NCI-H1092 (cell line): ENCODE data around the gene WWOX.

ENCODE experiments used
- DNase-seq: peaks from one replicate; lab custom pipeline; 2025; lab: John Stamatoyannopoulos, UW

The WWOX gene

DNA sequence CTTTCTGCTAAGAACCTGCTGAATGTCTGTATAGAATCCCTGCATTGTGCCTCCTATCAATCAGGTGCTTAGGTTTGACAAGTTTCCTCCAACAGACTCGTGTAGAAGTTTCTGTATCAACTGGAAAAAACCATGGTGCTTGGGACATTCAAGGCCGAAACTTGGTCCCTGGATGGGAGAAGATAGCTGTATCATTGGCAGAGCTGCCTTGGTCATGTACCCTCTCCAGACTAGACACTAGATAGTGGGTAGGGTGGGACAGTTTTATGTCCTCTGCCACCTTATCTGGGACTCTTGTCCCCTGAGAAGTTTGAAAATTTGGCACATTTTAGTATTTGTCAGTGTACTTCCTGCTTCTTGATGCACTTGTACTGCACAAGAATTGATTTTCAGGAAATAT, 520.8 kb downstream of the WWOX start:
- no peak for DNase-seq

DNA sequence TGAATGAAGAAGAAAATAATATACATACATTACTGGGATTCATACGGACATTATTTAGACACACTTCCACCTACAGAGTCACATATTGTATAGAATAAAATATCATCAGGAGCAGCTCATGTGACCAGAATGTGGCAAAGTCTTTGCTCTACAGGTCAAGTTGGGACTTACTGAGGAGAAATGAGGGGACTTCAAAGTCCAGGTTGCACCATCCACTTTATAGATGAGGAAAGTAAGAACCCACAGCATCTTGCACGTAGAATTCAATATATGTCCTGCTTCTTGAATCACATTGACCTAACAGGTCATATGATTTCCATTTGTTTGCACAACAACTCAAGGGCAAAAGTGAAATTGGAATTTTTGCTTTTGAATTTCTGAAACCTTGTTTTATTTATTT, 524.3 kb downstream of the WWOX start:
- DNase-seq, result no peak

DNA sequence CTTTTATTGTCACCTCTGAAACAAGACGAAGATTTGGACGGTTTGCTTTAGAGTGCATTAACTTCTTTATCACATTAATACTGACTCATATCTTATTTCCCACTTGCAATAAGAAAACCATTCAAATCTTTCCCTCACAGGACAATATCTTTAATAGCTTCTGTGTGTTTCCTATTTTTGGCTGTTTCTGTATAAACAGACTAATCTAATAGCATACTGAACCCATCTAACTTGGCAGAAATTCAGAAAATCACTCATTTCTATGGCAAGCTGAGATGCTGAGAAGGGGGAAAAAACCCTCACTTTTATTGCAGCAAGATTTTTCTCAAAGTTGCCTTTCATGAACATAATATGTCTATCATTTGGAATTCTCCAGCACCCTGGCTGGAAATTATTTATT, 524.9 kb downstream of the WWOX start:
- DNase-seq, result no peak

DNA sequence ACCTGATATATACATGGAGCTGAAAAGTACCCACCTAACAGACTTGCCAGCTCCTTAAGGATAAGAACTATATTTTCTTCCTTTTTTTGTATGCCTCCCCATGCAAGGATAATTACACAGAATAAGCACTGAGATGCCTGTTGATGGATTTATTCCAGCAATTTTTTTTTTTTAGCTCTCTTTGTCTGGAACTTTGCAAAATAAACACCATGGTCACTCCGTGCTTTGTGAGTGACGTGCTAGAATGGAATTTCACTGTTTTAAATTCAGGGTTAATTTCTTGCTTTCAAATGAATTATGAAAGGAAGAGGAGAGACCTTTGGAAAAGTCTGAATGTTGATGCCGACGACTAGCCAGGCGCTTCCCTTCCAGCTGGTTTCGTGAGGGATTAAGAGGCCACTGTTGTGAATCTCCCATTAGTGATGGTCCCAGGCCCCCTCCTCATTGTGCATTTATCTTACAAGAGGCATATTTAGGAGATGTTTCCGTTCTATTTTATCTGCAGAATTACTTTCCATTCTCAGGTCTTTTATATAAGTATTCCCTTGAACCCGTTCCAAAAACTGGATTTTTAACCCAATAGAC, 529.1 kb downstream of the WWOX start:
- no peak for DNase-seq

DNA sequence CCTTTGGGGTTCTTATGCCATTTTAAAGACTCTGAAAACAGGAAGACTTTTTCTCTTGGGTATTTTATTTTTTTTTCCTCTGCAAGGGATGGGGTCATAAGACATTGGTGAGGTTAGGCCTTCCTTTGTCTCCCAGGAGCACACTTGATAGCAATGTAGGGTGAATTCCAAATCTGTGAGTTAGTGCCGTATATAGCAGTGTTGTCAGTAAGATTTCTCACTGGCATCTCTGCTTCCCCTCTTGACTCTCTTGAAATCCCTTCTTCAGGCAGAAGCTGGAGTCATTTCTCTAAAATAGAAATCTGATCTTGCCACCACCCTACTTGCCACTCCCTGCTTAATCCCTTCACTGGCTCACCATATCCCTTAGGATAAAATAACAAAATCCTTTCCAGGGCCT, 529.7 kb downstream of the WWOX start:
- no peak for DNase-seq

DNA sequence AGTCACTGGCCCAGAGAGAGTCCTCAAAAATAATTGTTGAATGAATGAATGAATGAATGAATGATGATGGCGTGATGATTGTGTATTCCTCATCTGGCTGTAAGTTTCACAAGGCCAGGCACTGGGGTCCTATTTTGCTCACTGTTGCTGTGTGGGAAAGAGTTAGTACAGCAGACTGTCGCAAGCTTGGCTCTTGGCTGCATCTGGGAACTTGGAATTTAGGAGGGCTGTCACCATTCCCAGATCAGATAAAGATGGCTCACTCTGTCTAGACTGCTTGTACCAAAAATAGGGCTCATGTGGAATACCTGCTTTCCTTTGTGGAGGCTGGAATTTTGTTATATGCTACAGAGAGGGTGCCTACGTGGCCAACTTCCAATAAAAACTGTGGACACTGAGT, 530.6 kb downstream of the WWOX start:
- DNase-seq, result no peak

DNA sequence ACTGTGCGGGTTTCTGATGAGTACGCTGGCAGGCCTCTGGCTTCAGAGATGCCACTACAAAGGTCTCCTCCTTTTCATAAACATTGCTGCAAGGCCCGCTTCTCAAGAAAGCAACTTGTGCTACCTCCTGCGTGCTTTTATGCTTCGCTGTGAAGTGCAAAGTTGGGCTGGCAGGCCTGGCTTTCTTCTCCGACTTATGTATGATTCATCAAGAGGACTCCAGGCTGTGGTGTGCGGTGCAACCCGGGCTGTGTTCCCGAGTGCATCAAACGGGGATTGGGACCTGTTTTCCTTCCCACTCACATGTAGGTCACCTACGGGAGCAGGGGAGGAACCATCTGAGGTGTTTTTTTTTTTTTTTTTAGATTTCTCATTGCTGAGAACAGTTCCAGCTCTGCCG, 534.1 kb downstream of the WWOX start:
- DNase-seq, result no peak

DNA sequence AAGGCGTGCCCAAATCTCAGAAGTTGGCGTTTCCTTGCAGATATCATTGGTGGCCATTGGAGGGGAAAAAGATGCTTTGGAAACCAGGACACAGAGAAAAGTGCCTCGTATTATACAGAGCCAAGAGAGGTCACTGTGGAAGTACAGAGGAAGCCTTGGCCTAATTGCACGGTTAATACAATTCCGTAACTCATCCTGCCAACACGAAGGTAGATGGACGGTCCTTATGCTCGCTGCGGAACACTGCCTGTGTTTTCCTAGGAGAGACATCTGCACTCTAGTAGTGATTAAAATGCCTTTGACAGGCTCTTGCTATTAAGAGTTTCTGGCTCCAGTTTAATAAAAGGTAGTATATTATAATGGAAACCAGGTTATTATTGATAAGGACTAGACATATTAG, 536.4 kb downstream of the WWOX start:
- no peak for DNase-seq

DNA sequence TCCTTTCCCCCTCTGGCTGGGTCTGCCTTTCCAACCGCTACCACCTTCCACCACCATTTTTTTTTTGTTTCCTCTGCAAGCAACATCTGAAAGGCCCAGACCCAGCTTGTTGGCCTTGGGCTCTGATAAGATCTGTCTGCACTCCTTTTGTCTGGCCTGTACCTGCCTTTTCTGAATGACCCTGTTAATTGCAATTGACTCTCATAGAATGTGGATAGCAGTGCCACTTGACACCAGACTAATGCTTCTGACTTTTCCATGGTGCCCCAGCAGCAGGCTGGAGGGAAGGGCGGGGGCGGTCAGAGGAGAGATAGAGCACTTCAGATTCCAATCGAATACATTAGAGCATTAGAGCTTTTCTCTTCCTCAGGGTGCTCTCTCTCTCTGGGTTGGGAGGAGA, 538.9 kb downstream of the WWOX start:
- no peak for DNase-seq

DNA sequence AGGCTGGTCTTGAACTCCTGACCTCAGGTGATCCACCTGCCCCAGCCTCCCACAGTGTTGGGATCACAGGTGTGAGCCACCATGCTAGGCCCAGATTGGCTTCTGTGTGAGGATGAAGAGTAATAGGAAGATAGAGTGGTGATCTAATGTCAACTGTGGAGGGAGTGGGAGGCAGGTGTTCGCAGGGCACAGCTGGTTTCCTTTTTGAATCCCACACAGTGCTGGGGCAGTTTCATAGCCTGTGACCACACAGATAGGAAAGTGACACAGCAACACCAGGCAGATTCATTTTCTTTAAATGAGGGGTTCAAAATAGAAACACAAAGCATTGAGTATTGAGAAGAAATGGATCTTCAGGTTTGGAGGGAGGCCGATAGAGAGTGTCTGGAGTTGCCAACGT, 540.3 kb downstream of the WWOX start:
- no peak for DNase-seq

DNA sequence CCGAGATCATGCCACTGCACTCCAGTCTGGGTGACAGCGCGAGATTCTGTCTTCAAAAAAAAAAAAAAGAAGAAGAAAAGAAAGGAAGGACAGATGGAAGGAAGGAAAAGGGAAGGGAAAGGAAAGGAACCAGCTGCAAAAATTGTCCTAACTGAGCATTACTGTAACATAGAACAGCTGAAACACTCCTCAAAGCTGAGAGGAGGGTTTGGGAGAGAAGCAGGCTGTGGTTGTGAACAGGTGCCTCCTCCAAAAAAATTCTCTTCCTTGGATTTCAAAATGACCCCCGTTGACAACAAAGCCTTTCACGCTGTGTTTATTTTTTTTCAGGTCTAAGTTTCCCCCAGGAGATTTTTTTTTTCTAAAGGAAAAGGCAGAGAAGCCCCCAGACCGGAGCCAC, 541.4 kb downstream of the WWOX start:
- DNase-seq, result no peak

DNA sequence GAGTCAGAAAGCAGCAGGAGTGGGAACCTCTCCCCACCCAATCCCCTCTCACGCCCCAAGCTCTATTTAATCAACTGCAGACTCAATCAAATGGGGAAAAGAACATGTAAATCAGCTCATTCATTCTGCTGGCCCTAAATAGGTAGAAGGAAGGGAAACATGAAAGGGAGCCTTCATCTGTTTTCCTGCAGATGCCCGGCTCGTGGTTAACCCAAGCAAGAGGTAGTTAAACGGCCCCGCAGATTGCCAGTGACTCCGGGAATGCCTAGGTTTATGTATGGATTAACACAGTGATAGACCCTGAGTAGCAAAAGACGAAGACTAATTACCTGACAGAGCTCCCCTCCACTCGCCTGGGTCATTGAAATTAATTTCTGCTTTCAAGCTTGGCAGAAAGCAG, 542.0 kb downstream of the WWOX start:
- DNase-seq, result no peak

DNA sequence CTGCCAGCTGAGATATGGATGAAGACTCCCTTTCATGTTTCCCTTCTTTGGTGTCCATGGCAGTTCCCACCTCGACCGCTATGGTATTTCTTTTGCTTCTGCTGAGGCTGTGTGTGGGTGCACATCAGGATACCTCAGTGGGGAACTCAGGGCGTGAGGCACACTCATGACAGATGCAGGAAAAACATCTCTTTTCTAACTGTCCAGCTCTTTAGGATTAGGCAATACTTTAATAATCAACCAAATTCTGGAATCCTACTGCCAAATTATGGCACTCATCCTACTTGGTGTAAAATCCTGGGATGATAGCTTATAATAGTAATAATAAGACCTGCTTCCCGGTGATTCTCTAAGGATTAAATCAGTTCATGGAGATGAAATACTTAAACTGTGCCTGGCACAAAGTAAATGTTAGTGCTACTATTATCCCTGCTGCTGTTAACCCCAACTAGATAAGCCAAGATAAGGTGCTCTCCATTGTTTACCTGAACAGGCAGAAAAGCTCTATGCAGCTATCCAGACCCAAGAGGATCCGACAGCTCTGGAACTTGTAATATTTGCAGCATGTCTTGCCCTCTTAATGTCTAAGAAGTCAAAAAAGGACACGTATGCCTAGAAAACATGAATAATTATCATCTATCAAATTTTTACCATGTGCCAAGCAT, 543.3 kb downstream of the WWOX start:
- DNase-seq, result no peak

DNA sequence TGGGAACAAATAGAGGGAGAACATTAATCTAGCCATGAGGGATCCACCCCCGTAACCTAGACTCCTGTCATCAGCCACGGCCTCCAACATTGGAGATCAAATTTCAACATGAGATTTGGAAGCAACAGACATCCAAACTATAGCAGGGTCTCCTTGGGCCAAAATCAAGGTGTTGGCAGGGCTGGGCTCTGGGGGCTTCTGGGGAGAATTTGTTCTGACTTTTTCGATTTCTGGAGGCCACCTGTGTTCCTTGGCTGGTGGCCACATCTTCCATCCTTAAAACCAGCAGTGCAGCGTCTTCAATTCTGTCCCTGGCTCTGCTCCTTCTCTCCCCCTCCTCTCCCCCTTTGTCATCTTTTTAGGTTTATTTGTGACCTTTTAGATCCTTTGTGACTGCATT, 546.2 kb downstream of the WWOX start:
- DNase-seq, result no peak

DNA sequence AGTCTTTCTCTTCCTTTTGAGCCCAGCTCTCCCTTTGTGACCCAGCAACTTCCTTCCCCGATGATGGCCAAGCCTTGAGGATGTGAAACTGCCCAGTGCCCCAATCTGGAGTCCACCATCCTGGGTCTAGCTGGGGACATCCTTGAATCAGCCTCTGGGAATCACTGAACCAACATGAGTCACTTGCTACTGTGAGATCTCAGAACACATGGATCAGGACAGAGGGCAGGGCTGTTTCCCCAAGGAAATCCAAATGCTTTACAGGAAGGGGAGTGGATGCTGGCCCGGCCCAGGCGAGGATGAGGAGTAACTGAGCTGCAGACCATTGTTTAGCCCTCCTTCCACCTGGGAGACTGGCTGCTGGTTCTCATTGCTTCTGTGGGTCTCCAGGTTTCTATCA, 547.6 kb downstream of the WWOX start:
- no peak for DNase-seq

DNA sequence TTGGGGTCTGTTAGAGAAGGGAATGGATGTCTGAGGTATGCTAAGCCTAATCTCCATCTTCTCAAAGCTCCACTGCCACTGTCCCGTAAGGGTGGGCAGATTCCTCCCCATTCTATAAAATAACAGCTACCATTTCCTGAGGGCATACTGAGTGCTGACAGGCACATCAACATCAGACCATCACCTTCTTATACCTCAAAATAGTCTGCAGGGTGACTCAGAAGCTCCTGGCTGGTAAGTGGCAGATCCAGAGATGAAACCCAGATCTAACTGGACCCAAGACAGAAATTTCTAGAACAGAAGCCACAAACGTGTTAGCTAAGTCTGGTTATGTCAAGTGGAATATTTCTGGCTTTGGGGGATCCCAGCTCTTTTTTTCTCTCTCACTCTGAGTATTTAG, 548.0 kb downstream of the WWOX start:
- DNase-seq, result no peak

DNA sequence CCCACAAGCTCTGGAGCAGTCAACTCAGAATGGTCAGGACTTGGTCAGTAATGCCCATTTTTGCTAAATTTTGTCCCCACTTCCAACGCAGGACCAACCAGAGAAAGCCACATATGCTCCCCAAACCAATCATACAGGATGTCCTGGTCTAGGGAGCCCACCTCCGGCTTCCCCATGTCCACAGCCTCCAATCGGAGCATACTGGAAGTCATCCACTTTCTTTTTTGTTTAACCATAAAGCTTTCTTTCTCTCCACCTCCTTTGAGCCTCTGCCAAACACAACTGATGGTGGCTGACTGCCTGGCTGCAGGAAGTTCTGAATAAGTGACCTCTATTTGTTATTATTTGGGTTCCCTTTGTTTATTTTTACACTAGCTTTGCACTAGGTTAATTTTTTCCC, 549.1 kb downstream of the WWOX start:
- no peak for DNase-seq

DNA sequence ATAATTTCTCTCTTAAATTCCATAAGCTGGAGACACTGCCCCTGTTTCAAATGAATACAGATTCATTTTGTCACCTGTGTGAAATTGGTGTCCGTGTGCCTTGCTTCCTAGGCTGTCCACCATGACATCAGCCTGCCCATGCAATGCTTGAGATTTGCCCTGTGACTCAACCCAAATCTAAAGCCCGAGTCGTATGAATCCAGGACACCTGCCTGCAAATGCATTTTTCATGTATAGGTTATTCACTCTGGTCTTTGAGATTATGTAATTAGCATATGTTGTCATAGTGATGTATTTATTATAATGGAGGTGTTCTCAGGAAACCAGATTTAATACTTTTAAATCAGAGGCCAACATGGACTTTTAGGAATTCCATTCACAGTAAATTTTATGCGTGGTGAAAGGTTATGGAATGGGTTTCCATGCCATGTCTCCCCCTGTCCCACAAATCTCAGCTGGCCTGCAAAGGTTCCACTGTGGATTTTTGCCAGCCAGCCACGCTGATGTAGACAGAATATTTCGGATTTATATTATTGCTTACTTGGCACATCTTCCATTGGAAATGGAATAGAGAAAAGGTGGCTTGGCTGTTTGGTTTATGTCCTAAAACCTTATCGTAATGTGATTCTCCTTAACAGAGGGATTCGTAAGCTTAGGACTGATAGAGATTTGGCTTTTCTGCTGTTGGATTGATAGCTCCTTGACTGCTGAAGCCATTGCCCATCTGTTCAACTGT, 551.1 kb downstream of the WWOX start:
- DNase-seq, result no peak

DNA sequence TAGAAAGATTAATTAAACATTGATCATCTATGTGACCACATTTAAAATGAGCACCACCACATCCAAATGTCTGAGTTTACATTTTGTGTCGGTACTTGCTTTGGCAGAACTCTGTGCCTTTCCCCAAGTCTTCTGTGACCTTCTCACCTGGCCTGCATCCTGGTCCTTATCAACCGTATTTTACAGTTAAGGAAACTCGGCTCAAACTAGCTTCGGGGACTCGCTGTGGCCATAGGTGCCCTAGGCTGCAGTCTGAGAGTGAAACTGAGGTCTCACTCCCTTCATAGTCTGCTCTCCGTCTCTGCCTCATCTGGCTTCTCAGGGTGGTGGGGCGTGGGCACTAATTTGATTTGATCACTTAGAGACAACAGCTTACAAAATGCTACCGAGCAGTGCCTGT, 555.5 kb downstream of the WWOX start:
- DNase-seq, result no peak

DNA sequence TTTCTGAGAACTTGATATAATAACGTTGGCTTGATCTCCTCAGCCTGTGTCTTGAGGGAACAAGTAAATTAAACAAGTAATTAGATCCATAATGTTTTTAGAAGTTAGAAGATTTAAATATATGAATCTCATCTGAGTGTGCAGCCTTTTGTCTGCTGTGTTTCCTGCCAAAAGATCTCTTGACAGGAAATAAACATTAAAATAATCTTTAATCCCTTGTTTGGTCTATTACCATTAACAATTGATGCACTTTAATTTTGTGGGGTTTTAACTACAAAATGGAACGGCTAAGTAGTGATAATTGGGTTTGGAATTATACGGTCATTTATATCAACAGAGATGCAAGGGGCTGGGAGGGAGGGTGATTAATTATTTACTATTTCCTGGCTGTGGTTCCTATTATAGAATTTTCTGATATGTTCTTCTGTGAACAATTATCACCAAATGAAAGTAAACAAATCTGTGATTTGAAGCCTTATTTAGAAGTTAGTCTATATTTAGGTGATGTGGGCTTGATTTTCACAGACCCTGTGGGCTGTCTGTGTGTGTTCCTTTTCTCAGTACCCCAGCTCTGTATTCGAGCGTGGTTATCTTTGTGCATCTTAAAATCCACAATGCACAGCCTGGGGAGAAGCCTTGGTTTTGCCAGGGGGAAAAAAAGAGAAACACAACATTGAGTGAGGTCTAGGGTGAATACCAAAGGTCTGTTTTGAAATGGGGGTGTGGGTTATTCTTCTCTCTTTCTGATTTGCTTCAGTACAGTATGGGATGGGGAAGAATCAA, 556.1 kb downstream of the WWOX start:
- DNase-seq, result no peak

DNA sequence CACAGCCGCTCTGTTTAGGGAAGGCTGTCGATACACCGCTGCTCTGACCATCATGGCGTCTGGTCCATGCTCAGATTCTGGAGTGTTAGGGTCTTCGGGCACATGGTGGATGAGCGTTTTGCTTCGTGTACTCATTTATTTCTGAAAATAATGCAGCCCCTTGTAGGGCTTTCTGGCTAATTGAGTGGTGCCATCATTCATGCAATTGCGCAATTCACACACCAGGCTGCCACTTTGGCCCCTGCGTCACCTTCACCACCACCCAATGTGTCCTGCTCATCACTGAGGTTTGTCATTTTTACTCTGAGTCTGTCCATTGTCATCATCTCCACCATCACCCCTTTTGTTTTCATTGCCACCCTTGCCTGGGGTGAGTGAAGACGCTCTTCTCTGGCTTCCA, 557.4 kb downstream of the WWOX start:
- DNase-seq, result no peak

DNA sequence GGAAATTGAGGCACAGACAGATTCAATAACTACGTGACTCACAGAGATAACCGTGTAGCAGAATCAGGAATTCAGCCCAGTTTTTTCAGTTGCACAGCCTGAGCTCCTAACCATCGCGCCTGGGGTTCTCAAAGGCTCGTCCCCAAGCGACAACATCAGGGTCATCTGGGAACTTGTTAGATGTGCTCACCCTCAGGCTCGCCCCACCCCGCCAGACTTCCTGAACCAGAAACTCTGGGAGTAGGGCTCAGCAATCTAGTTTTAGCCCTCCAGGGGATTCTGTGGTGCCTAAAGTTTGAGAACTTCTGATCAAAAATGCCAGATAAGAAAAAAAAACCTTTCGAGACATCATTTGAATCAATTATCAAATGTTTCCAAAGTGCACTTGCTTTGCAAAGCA, 559.8 kb downstream of the WWOX start:
- no peak for DNase-seq

DNA sequence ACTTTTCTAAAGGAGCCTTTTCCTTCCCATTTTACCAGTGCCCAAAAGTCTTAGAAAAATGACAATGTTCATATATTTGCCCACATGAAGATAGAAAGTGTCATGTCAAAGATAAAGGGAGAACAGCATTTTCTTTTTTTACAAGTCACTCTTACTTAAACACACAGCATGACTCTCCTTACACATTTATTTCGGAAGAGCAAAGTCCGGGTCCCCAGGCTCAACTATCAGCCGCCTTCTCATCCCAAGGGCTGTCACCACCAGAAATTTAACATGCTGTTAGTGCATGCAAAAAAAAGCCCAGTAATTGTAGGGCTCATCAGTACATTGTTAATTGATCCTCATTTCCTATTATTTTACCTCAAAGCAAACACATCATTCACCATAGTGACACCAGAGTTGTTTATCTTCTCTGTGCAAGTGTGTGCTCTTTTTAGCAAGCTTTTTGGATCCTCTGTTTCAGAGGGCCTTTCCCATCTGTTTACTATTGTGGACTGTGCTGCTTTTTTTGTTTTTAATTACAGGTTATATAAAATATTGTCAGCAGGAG, 560.3 kb downstream of the WWOX start:
- DNase-seq, result peak; percentile 81
